GM23338 (cell line): ENCODE measurements around the gene CD80.

Source experiments
- EZH2 ChIP-seq: fragments of 200-600 bp; sonication (generic); IDR thresholded peaks from one replicate; pipeline ENCODE4 v1.8.0; 2017; ENCODE audit warnings: antibody characterized with exemption, mild to moderate bottlenecking, low read depth; ENCODE audit not compliant: unreplicated experiment
- EZH2phosphoT487 ChIP-seq: fragments of 200-600 bp; sonication (generic); IDR thresholded peaks from one replicate; pipeline ENCODE4 v1.8.1; 2018; ENCODE audit warnings: antibody characterized with exemption; ENCODE audit not compliant: unreplicated experiment
- ZNF331 ChIP-seq: fragments of 250-450 bp; sonication (Bioruptor Pico); IDR thresholded peaks from 2 replicates; pipeline ENCODE4 v1.5.0; 2020; ENCODE audit warnings: low read depth, mild to moderate bottlenecking, moderate library complexity
- TF ChIP-seq, protein P1 (sequence below), 2 experiments: fragments of 200-600 bp in 1 of 2; sonication (generic) in 1 of 2; conservative IDR thresholded peaks; 2 replicates each; pipeline versions ENCODE4 v1.5.1 to v1.6.1; 2016 to 2017; ENCODE audit warnings: antibody characterized with exemption in 2 of 2, low read depth in 2 of 2, mild to moderate bottlenecking in 2 of 2, moderate library complexity in 1 of 2
- TF ChIP-seq, protein P2 (sequence below): IDR thresholded peaks from one replicate; pipeline ENCODE4 v1.6.1; 2018; ENCODE audit warnings: antibody characterized with exemption; ENCODE audit not compliant: unreplicated experiment

DNA sequence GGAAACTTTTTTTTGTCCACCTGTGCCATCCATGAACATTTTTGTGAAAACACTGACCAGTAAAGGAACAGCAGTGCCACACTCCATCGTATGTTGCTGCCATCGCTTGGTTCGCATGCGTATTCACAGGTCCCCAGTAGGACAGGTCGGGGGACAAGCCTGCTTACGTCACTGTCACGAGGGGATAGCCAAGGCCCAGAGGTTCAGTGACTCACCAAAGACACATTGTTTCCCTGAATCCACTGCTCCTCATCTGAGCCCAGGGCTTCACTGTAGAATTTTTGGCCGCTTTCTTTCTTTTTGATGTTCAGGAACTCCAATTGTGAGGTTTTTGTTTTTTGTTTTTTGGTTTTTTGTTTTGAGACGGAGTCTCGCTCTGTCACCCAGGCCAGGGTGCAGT, 25.8 kb upstream of the CD80 start:
- TF ChIP-seq ZNF331 (no peak), EZH2phosphoT487 (no peak), EZH2 (no peak)
- TF ChIP-seq, protein P1, sequence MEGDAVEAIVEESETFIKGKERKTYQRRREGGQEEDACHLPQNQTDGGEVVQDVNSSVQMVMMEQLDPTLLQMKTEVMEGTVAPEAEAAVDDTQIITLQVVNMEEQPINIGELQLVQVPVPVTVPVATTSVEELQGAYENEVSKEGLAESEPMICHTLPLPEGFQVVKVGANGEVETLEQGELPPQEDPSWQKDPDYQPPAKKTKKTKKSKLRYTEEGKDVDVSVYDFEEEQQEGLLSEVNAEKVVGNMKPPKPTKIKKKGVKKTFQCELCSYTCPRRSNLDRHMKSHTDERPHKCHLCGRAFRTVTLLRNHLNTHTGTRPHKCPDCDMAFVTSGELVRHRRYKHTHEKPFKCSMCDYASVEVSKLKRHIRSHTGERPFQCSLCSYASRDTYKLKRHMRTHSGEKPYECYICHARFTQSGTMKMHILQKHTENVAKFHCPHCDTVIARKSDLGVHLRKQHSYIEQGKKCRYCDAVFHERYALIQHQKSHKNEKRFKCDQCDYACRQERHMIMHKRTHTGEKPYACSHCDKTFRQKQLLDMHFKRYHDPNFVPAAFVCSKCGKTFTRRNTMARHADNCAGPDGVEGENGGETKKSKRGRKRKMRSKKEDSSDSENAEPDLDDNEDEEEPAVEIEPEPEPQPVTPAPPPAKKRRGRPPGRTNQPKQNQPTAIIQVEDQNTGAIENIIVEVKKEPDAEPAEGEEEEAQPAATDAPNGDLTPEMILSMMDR (conservative IDR thresholded peaks at IDR 0.05; ENCODE audit: low read depth in 2 of 2), result no peak
- TF ChIP-seq, protein P2, sequence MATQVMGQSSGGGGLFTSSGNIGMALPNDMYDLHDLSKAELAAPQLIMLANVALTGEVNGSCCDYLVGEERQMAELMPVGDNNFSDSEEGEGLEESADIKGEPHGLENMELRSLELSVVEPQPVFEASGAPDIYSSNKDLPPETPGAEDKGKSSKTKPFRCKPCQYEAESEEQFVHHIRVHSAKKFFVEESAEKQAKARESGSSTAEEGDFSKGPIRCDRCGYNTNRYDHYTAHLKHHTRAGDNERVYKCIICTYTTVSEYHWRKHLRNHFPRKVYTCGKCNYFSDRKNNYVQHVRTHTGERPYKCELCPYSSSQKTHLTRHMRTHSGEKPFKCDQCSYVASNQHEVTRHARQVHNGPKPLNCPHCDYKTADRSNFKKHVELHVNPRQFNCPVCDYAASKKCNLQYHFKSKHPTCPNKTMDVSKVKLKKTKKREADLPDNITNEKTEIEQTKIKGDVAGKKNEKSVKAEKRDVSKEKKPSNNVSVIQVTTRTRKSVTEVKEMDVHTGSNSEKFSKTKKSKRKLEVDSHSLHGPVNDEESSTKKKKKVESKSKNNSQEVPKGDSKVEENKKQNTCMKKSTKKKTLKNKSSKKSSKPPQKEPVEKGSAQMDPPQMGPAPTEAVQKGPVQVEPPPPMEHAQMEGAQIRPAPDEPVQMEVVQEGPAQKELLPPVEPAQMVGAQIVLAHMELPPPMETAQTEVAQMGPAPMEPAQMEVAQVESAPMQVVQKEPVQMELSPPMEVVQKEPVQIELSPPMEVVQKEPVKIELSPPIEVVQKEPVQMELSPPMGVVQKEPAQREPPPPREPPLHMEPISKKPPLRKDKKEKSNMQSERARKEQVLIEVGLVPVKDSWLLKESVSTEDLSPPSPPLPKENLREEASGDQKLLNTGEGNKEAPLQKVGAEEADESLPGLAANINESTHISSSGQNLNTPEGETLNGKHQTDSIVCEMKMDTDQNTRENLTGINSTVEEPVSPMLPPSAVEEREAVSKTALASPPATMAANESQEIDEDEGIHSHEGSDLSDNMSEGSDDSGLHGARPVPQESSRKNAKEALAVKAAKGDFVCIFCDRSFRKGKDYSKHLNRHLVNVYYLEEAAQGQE, result no peak
